ENCODE results near the gene CMIP. TPM values are rescaled to one million over a fixed set of nuclear protein-coding genes. Genes with fewer than 3 reads are reported as not detected.

Gene CMIP
- total RNA-seq, 2 donors from 2014 or later = 30.1 to 95.1 TPM

DNA sequence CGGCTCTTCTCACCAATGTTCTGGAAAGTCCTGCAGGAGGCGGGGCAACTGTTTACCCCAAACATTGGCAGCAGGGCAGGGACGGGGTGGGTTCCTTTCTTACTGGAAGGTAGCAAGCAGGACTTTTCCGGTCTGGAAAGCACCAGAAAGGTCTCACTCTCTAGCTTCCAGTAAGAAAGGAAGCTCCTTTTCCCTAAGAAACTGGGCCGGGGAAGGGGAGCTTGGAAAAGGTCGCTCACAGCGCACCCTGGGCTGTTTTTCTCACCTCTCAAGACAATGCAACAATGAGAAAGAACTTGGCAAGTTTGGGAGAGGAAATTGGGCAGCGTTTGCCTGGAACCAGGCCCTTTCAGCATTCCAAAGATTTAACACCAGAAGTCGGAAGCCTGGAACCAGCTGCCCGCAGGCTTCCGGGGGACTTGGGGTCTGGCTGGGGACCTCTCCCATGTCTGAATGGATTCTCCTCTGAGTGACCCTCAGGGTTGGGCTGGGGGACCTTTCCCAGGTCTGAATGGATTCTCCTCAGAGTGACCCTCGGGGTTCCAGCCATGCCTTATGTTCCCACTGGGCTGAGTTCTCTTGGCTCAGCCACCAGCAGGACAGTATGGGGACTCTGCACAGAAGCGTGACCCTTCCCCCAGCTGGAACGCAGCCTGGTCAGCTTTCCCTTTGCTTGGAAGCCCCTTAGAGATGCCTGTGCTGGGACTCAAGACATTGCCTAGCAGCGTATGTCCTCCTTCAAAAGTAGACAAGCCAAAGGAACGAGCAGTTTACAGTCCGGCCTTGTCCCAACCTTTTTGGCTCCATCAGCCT is 167.9 kb downstream of the CMIP start:
- Histone ChIP-seq H3K36me3 (no peaks in the 10 kb centered on the region), H3K27ac (peak overlapping the region; percentile 10 to 35), H3K9me3 (no peaks in the 10 kb centered on the region), H3K4me3 (no peak overlapping the region), H3K27me3 (replicated peaks; ENCODE audit: insufficient read depth) (no peaks in the 10 kb centered on the region), H3K4me1 (replicated peaks) (peaks cover 9% of the 10 kb centered on the region)
- WGBS = 44% methylated on average over 17 of the region's 17 CpGs
- TF ChIP-seq POLR2AphosphoS5 (IDR thresholded peaks at IDR 0.05) (peak; percentile 60), POLR2A (IDR thresholded peaks at IDR 0.05) (no peak), CTCF (IDR thresholded peaks at IDR 0.05) (no peak)
- intact Hi-C loops (cut with DNase I) = no loop called here
- DNase-seq (ENCODE audit: low spot score) = peak; percentile 53

DNA sequence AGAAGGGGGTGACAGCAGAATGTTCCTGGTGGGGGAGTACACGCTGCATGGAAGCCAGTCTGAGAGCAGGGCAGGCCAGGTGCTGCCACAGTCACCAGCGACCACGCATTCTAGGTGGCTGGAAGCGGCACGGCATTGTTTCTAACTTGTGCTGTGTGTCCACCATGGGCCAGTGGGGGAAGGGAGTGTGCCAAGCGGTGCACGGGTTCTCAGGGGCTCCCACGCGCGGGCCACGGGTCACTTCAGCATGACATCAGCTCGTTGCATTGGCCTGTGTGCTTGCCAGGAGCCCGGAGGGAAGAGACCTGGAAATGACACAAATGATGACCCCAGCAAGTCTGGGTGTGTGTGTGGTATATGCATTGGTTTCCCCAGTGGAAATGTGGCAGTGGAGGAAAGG is 169.6 kb downstream of the CMIP start:
- TF ChIP-seq POLR2AphosphoS5 (IDR thresholded peaks at IDR 0.05) = no peak
- no peak for TF ChIP-seq POLR2A (IDR thresholded peaks at IDR 0.05)
- no peak for TF ChIP-seq CTCF (IDR thresholded peaks at IDR 0.05)
- WGBS = 87% methylated on average over 13 of the region's 13 CpGs
- no peaks in the 10 kb centered on the region for H3K9me3 ChIP-seq
- no peak for DNase-seq (ENCODE audit: low spot score)
- no peaks in the 10 kb centered on the region for H3K36me3 ChIP-seq
- peaks cover 13% of the 10 kb centered on the region for H3K4me1 ChIP-seq (replicated peaks)
- H3K27me3 ChIP-seq (replicated peaks; ENCODE audit: insufficient read depth) = no peaks in the 10 kb centered on the region
- intact Hi-C loops (cut with DNase I) = no loop called here
- no peak overlapping the region for H3K4me3 ChIP-seq
- no peak overlapping the region for H3K27ac ChIP-seq

GRCh38 chr16:81614654-81615359 is 170.2 kb downstream of the CMIP start:
- Histone ChIP-seq H3K27me3 (replicated peaks; ENCODE audit: insufficient read depth) (no peaks in the 10 kb centered on the region), H3K4me1 (replicated peaks) (peaks cover 10% of the 10 kb centered on the region), H3K36me3 (no peaks in the 10 kb centered on the region), H3K9me3 (no peaks in the 10 kb centered on the region), H3K27ac (no peak overlapping the region), H3K4me3 (no peak overlapping the region)
- WGBS = 94% methylated on average over 6 of the region's 6 CpGs
- DNase-seq (ENCODE audit: low spot score) = no peak
- TF ChIP-seq POLR2A (IDR thresholded peaks at IDR 0.05) (no peak), POLR2AphosphoS5 (IDR thresholded peaks at IDR 0.05) (no peak), CTCF (IDR thresholded peaks at IDR 0.05) (no peak)
- intact Hi-C loops (cut with DNase I) = no loop called here

GRCh38 chr16:81615411-81615810 is 170.8 kb downstream of the CMIP start:
- 93% methylated on average over 3 of the region's 3 CpGs for WGBS
- H3K4me3 ChIP-seq = no peak overlapping the region
- no peaks in the 10 kb centered on the region for H3K36me3 ChIP-seq
- no peaks in the 10 kb centered on the region for H3K9me3 ChIP-seq
- intact Hi-C loops (cut with DNase I) = no loop called here
- no peak overlapping the region for H3K27ac ChIP-seq
- H3K27me3 ChIP-seq (replicated peaks; ENCODE audit: insufficient read depth) = no peaks in the 10 kb centered on the region
- peaks cover 8% of the 10 kb centered on the region for H3K4me1 ChIP-seq (replicated peaks)
- DNase-seq (ENCODE audit: low spot score) = no peak
- no peak for TF ChIP-seq CTCF (IDR thresholded peaks at IDR 0.05)
- no peak for TF ChIP-seq POLR2A (IDR thresholded peaks at IDR 0.05)
- TF ChIP-seq POLR2AphosphoS5 (IDR thresholded peaks at IDR 0.05) = no peak

Data from prostate gland (tissue), 2 donors.